HG03457 (cell line): Measurements from ENCODE around the gene PARL.
"Not testable (repeated sequence)": the region's sequence is repeated elsewhere in the genome, so short reads cannot be mapped to it uniquely, and the experiment has no call there.

Experiments used
- ATAC-seq: cut with Tn5 transposase; IDR thresholded peaks from one replicate; pipeline ENCODE4 v1.9.1; 2021; ENCODE audit warnings: moderate number of reproducible peaks; ENCODE audit not compliant: unreplicated experiment

Gene PARL

DNA sequence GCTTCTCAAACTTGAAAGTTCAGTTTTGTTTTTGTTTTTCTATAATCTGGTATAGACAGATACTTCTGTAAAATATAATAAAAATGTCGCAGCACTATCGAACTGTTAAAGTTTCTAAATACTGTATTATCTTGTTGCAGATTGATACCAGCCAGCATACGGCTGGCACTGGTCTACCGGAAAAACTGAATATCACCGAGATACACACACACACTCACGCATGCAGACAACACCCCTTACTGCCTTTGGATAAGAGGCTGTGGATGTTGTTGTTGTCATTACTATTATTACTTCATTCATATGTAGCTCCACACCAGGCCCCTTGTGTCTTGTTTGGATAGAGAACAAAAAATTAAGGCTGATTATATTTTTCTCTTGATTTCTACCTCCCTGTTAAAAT is 91.7 kb downstream of the PARL start:
- no peak for ATAC-seq

DNA sequence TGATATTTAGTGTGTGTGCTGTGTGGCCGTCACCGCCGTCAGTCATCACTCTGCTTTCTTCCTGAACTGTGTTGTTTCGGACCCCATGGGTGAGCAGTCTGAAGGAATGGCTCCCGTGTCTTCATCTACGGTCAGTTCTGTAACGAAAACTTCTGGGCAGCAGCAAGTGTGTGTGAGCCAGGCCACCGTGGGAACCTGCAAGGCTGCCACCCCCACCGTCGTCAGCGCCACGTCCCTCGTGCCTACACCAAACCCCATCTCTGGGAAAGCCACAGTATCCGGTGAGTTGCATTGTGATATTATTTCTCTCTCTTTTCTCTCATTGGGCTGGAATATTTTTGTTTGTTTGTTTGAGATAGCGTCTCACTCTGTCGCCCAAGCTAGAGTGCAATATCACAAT is 94.0 kb downstream of the PARL start:
- ATAC-seq: no peak

DNA sequence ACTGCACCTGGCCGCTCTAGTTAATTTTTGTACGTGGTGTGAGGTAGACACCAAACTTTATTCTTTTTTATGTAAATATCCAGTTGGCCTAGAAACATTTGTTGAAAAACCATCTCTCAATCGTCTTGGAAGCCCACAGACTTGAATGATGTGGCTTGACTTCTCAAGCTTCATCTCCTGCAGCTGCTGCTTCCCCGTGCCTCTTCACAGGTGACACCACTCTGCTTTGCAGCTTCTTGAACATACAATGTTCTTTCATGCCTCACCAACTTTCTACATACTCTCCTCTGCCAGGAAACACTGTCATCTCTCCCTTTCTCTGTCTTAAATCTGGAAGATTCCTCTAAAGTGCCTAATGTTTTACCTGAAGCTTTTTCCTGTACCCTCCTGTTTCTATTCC is 94.9 kb downstream of the PARL start:
- ATAC-seq: no peak

DNA sequence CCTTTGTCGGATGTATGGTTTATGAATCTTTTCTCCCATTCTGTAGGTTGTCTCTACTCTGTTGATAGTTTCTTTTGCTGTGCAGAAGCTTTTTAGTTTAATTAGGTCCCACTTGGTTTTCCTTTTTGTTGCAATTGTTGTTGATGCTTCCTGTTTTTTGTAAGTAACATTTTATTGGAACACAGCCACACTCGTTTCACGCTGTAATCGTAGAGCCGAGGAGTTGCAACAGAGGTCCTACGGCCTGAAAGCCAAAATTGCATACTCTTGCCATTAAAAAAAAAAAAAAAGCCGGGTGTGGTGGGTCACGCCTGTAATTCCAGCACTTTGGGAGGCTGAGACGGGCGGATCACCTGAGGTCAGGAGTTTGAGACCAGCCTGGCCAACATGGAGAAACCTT is 100.2 kb downstream of the PARL start:
- ATAC-seq: not testable (repeated sequence)

DNA sequence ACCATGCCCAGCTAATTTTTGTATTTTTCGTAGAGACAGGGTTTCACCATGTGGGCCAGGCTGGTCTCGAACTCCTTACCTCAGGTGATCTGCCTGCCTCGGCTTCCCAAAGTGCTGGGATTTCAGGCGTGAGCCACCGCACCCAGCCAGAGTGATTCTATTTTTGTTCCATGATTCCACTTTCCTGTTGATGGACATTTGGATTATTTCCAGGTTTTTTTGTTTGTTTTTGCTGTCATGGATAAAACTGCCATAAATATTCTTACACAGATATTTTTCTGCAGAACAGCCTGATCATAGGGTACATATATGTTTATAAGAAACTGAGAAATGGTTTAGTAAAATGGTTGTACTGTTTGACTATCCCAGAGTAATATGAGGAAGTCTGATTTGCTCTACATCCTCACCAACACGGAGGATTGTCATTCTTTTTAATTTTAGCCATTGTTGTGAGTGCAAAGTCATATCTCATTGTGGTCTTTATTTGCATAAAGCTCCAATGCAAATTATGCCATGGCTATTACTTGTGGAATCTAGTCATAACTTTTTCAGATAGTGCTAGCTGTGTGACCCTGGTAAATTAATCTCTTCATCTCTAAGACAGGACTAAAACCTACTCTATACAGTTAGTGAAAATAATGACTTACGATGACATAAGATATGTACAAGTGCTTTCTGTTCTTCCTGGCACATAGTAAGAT is 102.0 kb downstream of the PARL start:
- no peak for ATAC-seq

DNA sequence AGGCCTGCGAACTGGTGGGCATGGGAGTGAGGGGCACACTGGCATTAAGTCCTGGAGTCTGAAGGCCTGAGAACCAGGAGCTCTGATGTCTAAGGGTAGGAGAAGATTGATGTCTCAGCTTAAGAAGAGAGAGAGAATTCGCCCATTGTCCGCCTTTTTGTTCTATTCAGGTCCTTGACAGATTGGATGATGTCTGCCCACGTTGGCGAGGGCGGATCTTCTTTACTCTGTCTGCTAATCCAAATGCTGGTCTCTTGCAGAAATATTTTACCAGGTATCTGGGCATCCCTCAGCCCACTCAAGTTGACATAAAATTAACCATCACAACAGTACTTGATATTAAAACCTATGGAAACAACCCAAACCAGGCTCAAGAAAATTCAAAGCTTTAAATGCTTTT is 103.4 kb downstream of the PARL start:
- ATAC-seq: no peak

DNA sequence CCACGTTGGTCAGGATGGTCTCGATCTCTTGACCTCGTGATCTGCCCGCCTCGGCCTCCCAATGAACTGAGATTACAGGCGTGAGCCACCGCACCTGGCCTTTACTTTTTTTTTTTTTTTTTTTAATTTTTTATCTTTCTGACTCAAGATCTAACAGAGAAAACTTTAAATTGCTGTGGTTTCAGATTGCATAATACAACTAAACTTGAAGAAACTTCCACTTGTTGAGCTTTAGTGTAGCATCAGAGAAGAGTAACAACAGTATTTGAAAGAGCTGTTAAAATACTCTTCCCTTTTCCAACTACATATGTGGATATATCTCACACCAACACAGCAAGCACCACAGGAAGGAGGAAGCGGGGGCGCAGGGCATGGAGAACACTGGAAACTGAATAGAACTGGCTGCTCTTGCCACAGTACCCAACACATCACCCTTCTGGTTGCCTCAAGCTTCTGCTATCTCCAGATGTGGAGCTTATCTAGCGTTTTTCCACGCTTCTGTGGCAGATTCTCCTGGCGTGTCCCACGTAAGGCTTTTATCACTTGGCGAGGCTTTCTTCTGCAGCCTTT is 104.7 kb downstream of the PARL start:
- no peak for ATAC-seq
